NCI-H1092 (cell line): ENCODE data around the gene RUNDC1.
"Not testable (repeated sequence)": the region's sequence is repeated elsewhere in the genome, so short reads cannot be mapped to it uniquely, and the experiment has no call there.

Source experiments
- DNase-seq: peaks from one replicate; lab custom pipeline; 2025; lab: John Stamatoyannopoulos, UW

Gene RUNDC1

GRCh38 chr17:42980274-42980765 is at the start of gene RUNDC1:
RUNDC1 (plus strand) TSS chr17:42980565; CDS start chr17:42980577, 12 bp downstream.
- peak; percentile 89 for DNase-seq

GRCh38 chr17:42937712-42938596 is 42.4 kb upstream of the RUNDC1 start:
- DNase-seq, result peak; percentile 60

GRCh38 chr17:42944211-42944610 is 36.2 kb upstream of the RUNDC1 start:
- no peak for DNase-seq

GRCh38 chr17:42946812-42947211 is 33.6 kb upstream of the RUNDC1 start:
- no peak for DNase-seq

- DNase-seq, result no peak
Measured at GRCh38 chr17:42950044-42950783, 30.2 kb upstream of the RUNDC1 start.

- no peak for DNase-seq
Measured at GRCh38 chr17:42953669-42954068, 26.7 kb upstream of the RUNDC1 start.

- peak; percentile 90 for DNase-seq
Measured at GRCh38 chr17:42964161-42964932, 16.0 kb upstream of the RUNDC1 start, which contains the start of gene AARSD1. AARSD1 (minus strand) TSS chr17:42964454; CDS start chr17:42964440, 14 bp downstream.

GRCh38 chr17:42967925-42968324 is 12.4 kb upstream of the RUNDC1 start:
- DNase-seq, result no peak

- no peak for DNase-seq
Measured at GRCh38 chr17:42969001-42969581, 11.3 kb upstream of the RUNDC1 start.

GRCh38 chr17:42971589-42971988 is 8.8 kb upstream of the RUNDC1 start:
- DNase-seq, result no peak

GRCh38 chr17:42973323-42973722 is 7.0 kb upstream of the RUNDC1 start:
- not testable (repeated sequence) for DNase-seq

GRCh38 chr17:42975265-42975664 is 5.1 kb upstream of the RUNDC1 start:
- no peak for DNase-seq

GRCh38 chr17:42975701-42976100 is 4.7 kb upstream of the RUNDC1 start:
- DNase-seq, result not testable (repeated sequence)

GRCh38 chr17:42979511-42980273 is 673 bp upstream of the RUNDC1 start, which contains the start of gene PTGES3L:
PTGES3L (minus strand) TSS chr17:42980080; CDS start chr17:42980053, 27 bp downstream.
- DNase-seq, result peak; percentile 72

- peak; percentile 35 for DNase-seq
Measured at GRCh38 chr17:42980766-42981397, 517 bp downstream of the RUNDC1 start.

GRCh38 chr17:42982266-42982665 is 1.9 kb downstream of the RUNDC1 start:
- DNase-seq, result no peak

GRCh38 chr17:42985225-42985624 is 4.9 kb downstream of the RUNDC1 start:
- no peak for DNase-seq

GRCh38 chr17:42989141-42989540 is 8.8 kb downstream of the RUNDC1 start:
- no peak for DNase-seq

- no peak for DNase-seq
Measured at GRCh38 chr17:42989726-42990652, 9.6 kb downstream of the RUNDC1 start.
